Glutamatergic neuron (in vitro differentiated cells): ENCODE results near the gene TMEM238. TPM values are rescaled to one million over a fixed set of nuclear protein-coding genes. Genes with fewer than 3 reads are reported as not detected.

Experiments used
- DNase-seq: peaks from one replicate; pipeline ENCODE4 v3.0.0; 2022
- H3K27ac Mint-ChIP-seq: one replicate; pipeline ENCODE4 v1.8.0; 2020; ENCODE audit warnings: mild to moderate bottlenecking, mixed read lengths, inconsistent platforms; ENCODE audit not compliant: unreplicated experiment
- H3K27me3 Mint-ChIP-seq: one replicate; pipeline ENCODE4 v1.8.0; 2020; ENCODE audit warnings: mild to moderate bottlenecking, moderate library complexity, mixed read lengths, inconsistent platforms; ENCODE audit not compliant: unreplicated experiment
- H3K36me3 Mint-ChIP-seq: one replicate; pipeline ENCODE4 v1.8.0; 2020; ENCODE audit warnings: mild to moderate bottlenecking, mixed read lengths, inconsistent platforms; ENCODE audit not compliant: unreplicated experiment
- H3K4me1 Mint-ChIP-seq: one replicate; pipeline ENCODE4 v1.8.0; 2020; ENCODE audit warnings: mild to moderate bottlenecking, low read depth, mixed read lengths, inconsistent platforms; ENCODE audit not compliant: unreplicated experiment
- H3K4me3 Mint-ChIP-seq: one replicate; pipeline ENCODE4 v1.8.0; 2020; ENCODE audit warnings: mild to moderate bottlenecking, mixed read lengths, inconsistent platforms; ENCODE audit not compliant: unreplicated experiment
- H3K9me3 Mint-ChIP-seq: one replicate; pipeline ENCODE4 v1.8.0; 2020; ENCODE audit warnings: mild to moderate bottlenecking, moderate library complexity, mixed read lengths, inconsistent platforms; ENCODE audit not compliant: unreplicated experiment
- CTCF ChIP-seq: fragments of 200-600 bp; sonication (generic); IDR thresholded peaks from one replicate; pipeline ENCODE4 v1.5.0; 2021; ENCODE audit not compliant: partially characterized antibody, unreplicated experiment
- total RNA-seq: library from RNA; stranded (reverse); fragmentation: NEBNext Ultra II Directional; extraction: Animal tissue kit (Norgen Biotek cat#: 25700); gene quantifications from one replicate; pipeline ENCODE4 v1.2.1, GENCODE V29; 2021; ENCODE audit not compliant: unreplicated experiment

The TMEM238 gene
- total RNA-seq, 1 donor from 2014 or later: 1.3 TPM

- Mint-ChIP-seq H3K9me3 (peaks cover 12% of the 10 kb centered on the region), H3K27ac (peak overlapping the region; percentile 82), H3K4me1 (peaks cover 29% of the 10 kb centered on the region), H3K27me3 (peaks cover 21% of the 10 kb centered on the region), H3K4me3 (peak overlapping the region; percentile 79), H3K36me3 (no peaks in the 10 kb centered on the region)
- no peak for TF ChIP-seq CTCF
- DNase-seq: no peak
Observed at GRCh38 chr19:55348317-55349034, 35.6 kb downstream of the TMEM238 start.

- Mint-ChIP-seq H3K27me3 (peaks cover 15% of the 10 kb centered on the region), H3K27ac (peak overlapping the region; percentile 77), H3K36me3 (no peaks in the 10 kb centered on the region), H3K4me3 (peak overlapping the region; percentile 75), H3K4me1 (peaks cover 29% of the 10 kb centered on the region), H3K9me3 (peaks cover 8% of the 10 kb centered on the region)
- no peak for TF ChIP-seq CTCF
- no peak for DNase-seq
Observed at GRCh38 chr19:55347442-55348009, 36.6 kb downstream of the TMEM238 start.

- H3K4me1 Mint-ChIP-seq: peaks cover 29% of the 10 kb centered on the region
- H3K4me3 Mint-ChIP-seq: no peak overlapping the region
- no peaks in the 10 kb centered on the region for H3K36me3 Mint-ChIP-seq
- H3K27me3 Mint-ChIP-seq: peaks cover 14% of the 10 kb centered on the region
- H3K9me3 Mint-ChIP-seq: peaks cover 8% of the 10 kb centered on the region
- peak; percentile 86 for DNase-seq
- TF ChIP-seq CTCF: no peak
- peak overlapping the region; percentile 73 for H3K27ac Mint-ChIP-seq
Observed at GRCh38 chr19:55346725-55347441, 37.2 kb downstream of the TMEM238 start.

- Mint-ChIP-seq H3K36me3 (no peaks in the 10 kb centered on the region), H3K27ac (peak overlapping the region; percentile 81), H3K4me3 (no peak overlapping the region), H3K9me3 (peaks cover 6% of the 10 kb centered on the region), H3K4me1 (peaks cover 31% of the 10 kb centered on the region), H3K27me3 (peaks cover 10% of the 10 kb centered on the region)
- DNase-seq: peak; percentile 59
- TF ChIP-seq CTCF: no peak
Observed at GRCh38 chr19:55345818-55346724, 38.0 kb downstream of the TMEM238 start.
